ENCODE measurements around the gene FRG2C.
A peak's percentile ranks its signal among the peaks of the same experiment; 100 is the strongest.
"Not testable (repeated sequence)": the region's sequence is repeated elsewhere in the genome, so short reads cannot be mapped to it uniquely, and the experiment has no call there.

The FRG2C gene

DNA sequence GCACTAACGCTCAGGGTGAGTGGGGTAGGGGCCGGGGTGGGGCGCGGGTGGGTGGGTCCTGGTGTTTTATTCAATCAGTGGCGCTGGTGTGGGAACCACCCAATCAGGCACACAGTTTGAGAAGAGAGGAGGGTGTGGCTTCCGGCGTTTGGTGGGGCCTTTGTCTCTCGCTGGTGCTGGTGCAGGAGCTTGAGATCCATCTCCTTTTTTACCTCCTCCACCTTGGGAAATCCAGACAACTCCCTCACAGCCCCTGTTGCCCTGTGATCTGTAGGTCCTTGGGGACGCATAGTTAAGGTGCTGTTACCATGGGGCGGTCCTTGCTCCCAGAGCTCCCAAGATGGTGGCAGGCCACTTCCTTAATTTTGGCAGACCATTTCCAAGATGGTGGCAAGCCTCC, 25.2 kb upstream of the FRG2C start:
- DNase-seq; CTCF ChIA-PET; H3K27me3 ChIP-seq (replicated peaks in 2 of 5; ENCODE audit: control insufficient read depth in 4 of 5, insufficient read depth in 5 of 5, low read length in 4 of 5); H3K4me3 ChIP-seq (ENCODE audit: control insufficient read depth in 1 of 7, extremely low read depth in 1 of 7, insufficient read depth in 4 of 7, low read depth in 2 of 7, low read length in 6 of 7); POLR2A ChIA-PET; H3K9me3 ChIP-seq (ENCODE audit: control extremely low read depth in 1 of 5, control insufficient read depth in 4 of 5, insufficient read depth in 2 of 5, low read depth in 1 of 5, low read length in 4 of 5); H3K27ac ChIP-seq (ENCODE audit: insufficient read depth in 1 of 2, low read depth in 1 of 2, low read length in 2 of 2, poor library complexity in 1 of 2, severe bottlenecking in 2 of 2); H3K36me3 ChIP-seq (ENCODE audit: control insufficient read depth in 4 of 4, insufficient read depth in 4 of 4, low read length in 3 of 4): not testable (repeated sequence)
- WGBS (ENCODE audit: insufficient coverage), result 88% methylated on average over 2 of the region's 10 CpGs
- H3K4me1 ChIP-seq (ENCODE audit: control extremely low read depth in 1 of 4, control insufficient read depth in 4 of 4, insufficient read depth in 4 of 4, low read length in 3 of 4), result peaks cover 0 to 11% (median 4%) of the 10 kb centered on the region in 4 experiments

DNA sequence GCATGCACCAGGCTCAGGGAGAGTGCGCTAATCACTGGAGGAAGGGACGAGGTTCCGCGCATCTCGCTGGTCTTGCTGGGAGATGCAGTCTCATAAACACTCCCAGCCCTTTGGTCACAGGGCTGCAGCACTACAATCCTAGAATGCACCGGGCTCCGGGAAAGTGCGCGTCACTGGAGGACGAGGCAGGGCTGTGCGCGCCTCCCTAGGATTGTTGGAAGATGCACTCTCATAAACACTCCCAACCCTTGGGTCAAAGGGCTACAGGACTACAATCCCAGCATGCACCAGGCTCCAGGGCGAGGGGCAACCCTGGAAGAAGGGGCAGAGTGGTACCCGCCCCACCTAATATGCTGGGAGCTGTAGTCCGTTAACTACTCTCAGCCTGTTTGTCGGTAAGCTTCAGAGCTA, 23.0 kb upstream of the FRG2C start:
- CTCF ChIA-PET, result interaction anchor here (1.4 kb wide), 1 partner anchor 37 kb away, joined by 5 read pairs; no protein-coding TSS in a partner anchor
- H3K36me3 ChIP-seq (ENCODE audit: control insufficient read depth in 4 of 4, insufficient read depth in 4 of 4, low read length in 3 of 4); POLR2A ChIA-PET; H3K9me3 ChIP-seq (ENCODE audit: control extremely low read depth in 1 of 5, control insufficient read depth in 4 of 5, insufficient read depth in 2 of 5, low read depth in 1 of 5, low read length in 4 of 5); H3K27ac ChIP-seq (ENCODE audit: insufficient read depth in 1 of 2, low read depth in 1 of 2, low read length in 2 of 2, poor library complexity in 1 of 2, severe bottlenecking in 2 of 2); H3K27me3 ChIP-seq (replicated peaks in 2 of 5; ENCODE audit: control insufficient read depth in 4 of 5, insufficient read depth in 5 of 5, low read length in 4 of 5): not testable (repeated sequence)
- H3K4me3 ChIP-seq (ENCODE audit: control insufficient read depth in 1 of 7, extremely low read depth in 1 of 7, insufficient read depth in 4 of 7, low read depth in 2 of 7, low read length in 6 of 7), result peak overlapping the region; percentile 44 to 86 (median 73)
- peaks cover 0 to 11% (median 4%) of the 10 kb centered on the region in 4 experiments for H3K4me1 ChIP-seq (ENCODE audit: control extremely low read depth in 1 of 4, control insufficient read depth in 4 of 4, insufficient read depth in 4 of 4, low read length in 3 of 4)
- peak; percentile 65 to 86 (median 78) for DNase-seq
- 0% methylated on average over 14 of the region's 16 CpGs for WGBS (ENCODE audit: insufficient coverage)

DNA sequence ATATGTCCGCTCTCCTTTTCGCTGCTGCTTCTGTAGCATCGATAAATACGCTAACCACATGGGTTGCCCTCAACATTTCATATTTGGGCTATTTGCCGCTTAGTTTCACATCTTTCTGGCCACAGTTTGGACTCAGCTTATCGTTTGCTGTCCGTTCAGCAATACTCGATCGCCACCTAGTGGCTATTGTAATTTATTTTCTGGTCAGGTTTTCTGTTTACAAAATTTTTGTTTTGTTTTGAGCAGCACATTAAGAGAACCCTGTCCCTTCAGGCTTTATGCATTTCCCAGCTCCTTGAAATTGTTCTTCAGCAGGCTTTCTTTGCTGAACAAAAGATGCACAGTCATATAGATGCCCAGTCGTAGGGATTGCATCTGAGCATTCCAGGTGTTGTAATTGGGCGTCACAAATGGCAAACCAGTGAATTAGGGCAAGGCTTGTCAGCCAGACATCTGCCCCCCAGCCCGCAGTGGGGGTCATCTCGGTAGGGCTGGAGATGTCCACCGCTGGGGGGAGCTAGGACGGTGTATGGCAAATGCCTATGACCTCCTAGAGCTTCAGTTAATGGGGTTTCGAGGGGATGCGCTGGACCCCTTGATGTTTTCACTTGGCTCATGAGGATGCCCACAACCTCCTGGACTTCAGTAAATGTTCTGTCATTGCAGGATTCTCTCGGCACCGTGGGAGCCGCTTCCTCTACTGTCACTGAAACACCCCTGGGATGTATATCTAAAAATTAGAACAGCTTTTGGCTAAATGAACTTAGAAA, 20.9 kb upstream of the FRG2C start:
- CTCF ChIA-PET, result interaction anchor here (1.5 kb wide), 1 partner anchor 10 kb away, joined by 3 read pairs; no protein-coding TSS in a partner anchor
- H3K36me3 ChIP-seq (ENCODE audit: control insufficient read depth in 4 of 4, insufficient read depth in 4 of 4, low read length in 3 of 4); POLR2A ChIA-PET; H3K27me3 ChIP-seq (replicated peaks in 2 of 5; ENCODE audit: control insufficient read depth in 4 of 5, insufficient read depth in 5 of 5, low read length in 4 of 5); H3K9me3 ChIP-seq (ENCODE audit: control extremely low read depth in 1 of 5, control insufficient read depth in 4 of 5, insufficient read depth in 2 of 5, low read depth in 1 of 5, low read length in 4 of 5); H3K27ac ChIP-seq (ENCODE audit: insufficient read depth in 1 of 2, low read depth in 1 of 2, low read length in 2 of 2, poor library complexity in 1 of 2, severe bottlenecking in 2 of 2): not testable (repeated sequence)
- Histone ChIP-seq H3K4me3 (ENCODE audit: control insufficient read depth in 1 of 7, extremely low read depth in 1 of 7, insufficient read depth in 4 of 7, low read depth in 2 of 7, low read length in 6 of 7) (peak overlapping the region in 4 of 7 experiments; percentile 30 to 69 (median 42)), H3K4me1 (ENCODE audit: control extremely low read depth in 1 of 4, control insufficient read depth in 4 of 4, insufficient read depth in 4 of 4, low read length in 3 of 4) (peaks cover 0 to 11% (median 4%) of the 10 kb centered on the region in 4 experiments)
- DNase-seq, result peak; percentile 54 to 70 (median 69)
- WGBS (ENCODE audit: insufficient coverage), result 24% methylated on average over 11 of the region's 20 CpGs

DNA sequence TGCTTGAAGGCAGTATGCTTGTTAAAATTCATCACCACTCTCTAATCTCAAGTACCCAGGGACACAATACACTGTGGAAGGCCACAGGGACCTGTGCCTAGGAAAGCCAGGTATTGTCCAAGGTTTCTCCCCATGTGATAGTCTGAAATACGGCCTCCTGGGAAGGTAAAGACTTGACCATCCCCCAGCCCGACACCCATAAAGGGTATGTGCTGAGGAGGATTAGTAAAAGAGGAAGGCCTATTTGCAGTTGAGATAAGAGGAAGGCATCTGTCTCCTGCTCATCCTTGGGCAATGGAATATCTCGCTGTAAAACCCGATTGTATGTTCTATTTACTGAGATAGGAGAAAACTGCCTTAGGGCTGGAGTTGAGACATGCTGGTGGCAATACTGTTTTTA, 18.6 kb upstream of the FRG2C start:
- WGBS (ENCODE audit: insufficient coverage), result no CpG with 5 or more reads among the region's 4 CpGs
- H3K27me3 ChIP-seq (replicated peaks in 2 of 5; ENCODE audit: control insufficient read depth in 4 of 5, insufficient read depth in 5 of 5, low read length in 4 of 5); H3K4me3 ChIP-seq (ENCODE audit: control insufficient read depth in 1 of 7, extremely low read depth in 1 of 7, insufficient read depth in 4 of 7, low read depth in 2 of 7, low read length in 6 of 7); H3K9me3 ChIP-seq (ENCODE audit: control extremely low read depth in 1 of 5, control insufficient read depth in 4 of 5, insufficient read depth in 2 of 5, low read depth in 1 of 5, low read length in 4 of 5); POLR2A ChIA-PET; CTCF ChIA-PET; DNase-seq; H3K27ac ChIP-seq (ENCODE audit: insufficient read depth in 1 of 2, low read depth in 1 of 2, low read length in 2 of 2, poor library complexity in 1 of 2, severe bottlenecking in 2 of 2); H3K36me3 ChIP-seq (ENCODE audit: control insufficient read depth in 4 of 4, insufficient read depth in 4 of 4, low read length in 3 of 4): not testable (repeated sequence)
- H3K4me1 ChIP-seq (ENCODE audit: control extremely low read depth in 1 of 4, control insufficient read depth in 4 of 4, insufficient read depth in 4 of 4, low read length in 3 of 4), result peaks cover 0 to 11% (median 4%) of the 10 kb centered on the region in 4 experiments

DNA sequence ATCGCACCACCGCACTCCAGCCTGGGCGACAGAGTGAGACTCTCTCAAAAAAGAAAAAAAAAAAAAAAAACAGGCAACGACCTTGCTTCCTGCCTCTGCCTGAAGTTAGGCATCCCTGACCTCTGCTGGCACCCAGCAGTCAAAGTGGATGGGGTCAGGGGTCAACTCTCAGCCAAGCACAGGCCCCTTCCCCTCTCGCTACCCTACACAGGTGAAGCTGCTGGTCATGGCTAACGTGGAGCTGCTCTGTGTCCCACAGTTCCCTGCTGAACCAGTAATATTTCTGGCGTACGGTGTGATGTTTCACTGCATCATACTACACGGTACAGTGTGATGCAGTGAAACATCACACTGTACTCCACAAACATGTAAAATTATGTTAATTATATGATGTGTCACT, 13.9 kb upstream of the FRG2C start:
- POLR2A ChIA-PET, result no interaction called here

DNA sequence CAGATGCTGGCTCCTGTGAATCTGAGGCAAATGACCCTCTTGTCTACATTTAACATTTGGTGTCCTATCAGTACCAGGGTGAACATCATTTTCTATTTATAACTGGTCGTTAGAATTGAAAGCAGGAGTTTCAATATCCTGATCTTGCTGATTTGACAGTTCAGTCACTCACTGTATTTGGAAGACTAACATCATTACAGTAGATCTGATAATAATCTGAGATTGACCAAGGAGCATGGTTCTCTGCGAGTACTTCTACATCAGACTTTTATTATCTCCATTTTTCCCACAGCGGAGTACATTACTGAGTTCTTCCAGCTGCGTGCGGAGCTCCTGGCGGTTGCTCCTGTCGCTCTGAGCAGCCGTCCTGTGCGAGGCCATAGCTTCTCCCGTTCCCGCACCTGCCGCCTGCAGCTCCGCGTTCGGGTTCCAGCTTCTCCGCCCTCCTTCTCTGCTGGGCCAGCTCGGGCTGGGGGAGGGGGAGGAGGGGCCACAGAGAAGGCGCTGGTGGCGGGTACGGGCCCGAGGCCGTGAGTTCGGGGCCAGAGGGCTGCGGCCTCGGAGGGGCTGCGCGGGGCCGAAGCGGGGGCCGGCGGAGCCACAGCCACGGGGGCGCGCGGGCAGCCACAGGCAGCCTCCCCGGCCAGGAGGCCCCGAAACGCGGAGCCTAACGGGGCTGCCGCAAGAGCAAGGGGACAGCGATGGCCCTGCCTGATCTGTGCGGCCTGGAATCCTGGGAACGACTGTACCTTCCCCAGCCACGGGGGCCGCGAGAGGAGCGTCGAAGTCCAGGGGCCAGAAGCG, 8.8 kb upstream of the FRG2C start:
- POLR2A ChIA-PET; H3K4me3 ChIP-seq (ENCODE audit: control insufficient read depth in 1 of 7, extremely low read depth in 1 of 7, insufficient read depth in 4 of 7, low read depth in 2 of 7, low read length in 6 of 7); H3K36me3 ChIP-seq (ENCODE audit: control insufficient read depth in 4 of 4, insufficient read depth in 4 of 4, low read length in 3 of 4); H3K27ac ChIP-seq (ENCODE audit: insufficient read depth in 1 of 2, low read depth in 1 of 2, low read length in 2 of 2, poor library complexity in 1 of 2, severe bottlenecking in 2 of 2); H3K27me3 ChIP-seq (replicated peaks in 2 of 5; ENCODE audit: control insufficient read depth in 4 of 5, insufficient read depth in 5 of 5, low read length in 4 of 5); H3K9me3 ChIP-seq (ENCODE audit: control extremely low read depth in 1 of 5, control insufficient read depth in 4 of 5, insufficient read depth in 2 of 5, low read depth in 1 of 5, low read length in 4 of 5); CTCF ChIA-PET; DNase-seq; H3K4me1 ChIP-seq (ENCODE audit: control extremely low read depth in 1 of 4, control insufficient read depth in 4 of 4, insufficient read depth in 4 of 4, low read length in 3 of 4): not testable (repeated sequence)
- WGBS (ENCODE audit: insufficient coverage), result 81% methylated on average over 37 of the region's 50 CpGs

More for the DNA sequence above, 13.9 kb upstream of the FRG2C start:
- CTCF ChIA-PET, result no interaction called here
- Histone ChIP-seq H3K36me3 (ENCODE audit: control insufficient read depth in 4 of 4, insufficient read depth in 4 of 4, low read length in 3 of 4) (no peaks in the 10 kb centered on the region), H3K4me1 (ENCODE audit: control extremely low read depth in 1 of 4, control insufficient read depth in 4 of 4, insufficient read depth in 4 of 4, low read length in 3 of 4) (no peaks in the 10 kb centered on the region), H3K27ac (ENCODE audit: insufficient read depth in 1 of 2, low read depth in 1 of 2, low read length in 2 of 2, poor library complexity in 1 of 2, severe bottlenecking in 2 of 2) (no peak overlapping the region), H3K9me3 (ENCODE audit: control extremely low read depth in 1 of 5, control insufficient read depth in 4 of 5, insufficient read depth in 2 of 5, low read depth in 1 of 5, low read length in 4 of 5) (peaks cover 0 to 2% (median 0%) of the 10 kb centered on the region in 5 experiments), H3K4me3 (ENCODE audit: control insufficient read depth in 1 of 7, extremely low read depth in 1 of 7, insufficient read depth in 4 of 7, low read depth in 2 of 7, low read length in 6 of 7) (no peak overlapping the region), H3K27me3 (replicated peaks in 2 of 5; ENCODE audit: control insufficient read depth in 4 of 5, insufficient read depth in 5 of 5, low read length in 4 of 5) (no peaks in the 10 kb centered on the region)
- DNase-seq, result no peak
- 100% methylated on average over 3 of the region's 9 CpGs for WGBS (ENCODE audit: insufficient coverage)

DNA sequence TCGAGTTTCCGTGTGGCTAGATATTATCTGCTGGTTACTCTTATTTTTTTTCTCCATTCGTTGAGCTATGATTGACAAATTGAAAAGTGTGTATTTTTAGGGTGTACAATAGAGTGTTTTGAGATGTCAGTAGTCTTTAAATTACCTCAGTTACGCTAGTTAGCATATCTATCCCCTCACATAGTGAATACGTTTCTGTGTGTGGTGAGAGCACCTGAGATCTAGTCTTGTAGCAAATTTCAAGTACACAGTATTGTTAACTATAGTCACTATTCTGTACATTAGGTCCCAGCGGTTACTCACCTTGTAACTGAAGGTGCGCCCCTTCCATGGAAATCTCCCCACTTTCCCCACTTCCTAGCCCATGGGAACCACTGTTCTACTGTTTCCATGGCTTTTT, 8.2 kb upstream of the FRG2C start:
- POLR2A ChIA-PET; H3K4me3 ChIP-seq (ENCODE audit: control insufficient read depth in 1 of 7, extremely low read depth in 1 of 7, insufficient read depth in 4 of 7, low read depth in 2 of 7, low read length in 6 of 7); H3K9me3 ChIP-seq (ENCODE audit: control extremely low read depth in 1 of 5, control insufficient read depth in 4 of 5, insufficient read depth in 2 of 5, low read depth in 1 of 5, low read length in 4 of 5); CTCF ChIA-PET; H3K4me1 ChIP-seq (ENCODE audit: control extremely low read depth in 1 of 4, control insufficient read depth in 4 of 4, insufficient read depth in 4 of 4, low read length in 3 of 4); H3K36me3 ChIP-seq (ENCODE audit: control insufficient read depth in 4 of 4, insufficient read depth in 4 of 4, low read length in 3 of 4); DNase-seq; H3K27me3 ChIP-seq (replicated peaks in 2 of 5; ENCODE audit: control insufficient read depth in 4 of 5, insufficient read depth in 5 of 5, low read length in 4 of 5); H3K27ac ChIP-seq (ENCODE audit: insufficient read depth in 1 of 2, low read depth in 1 of 2, low read length in 2 of 2, poor library complexity in 1 of 2, severe bottlenecking in 2 of 2): not testable (repeated sequence)
- 77% methylated on average over 3 of the region's 7 CpGs for WGBS (ENCODE audit: insufficient coverage)
